A549 (cell line): ENCODE measurements around the gene RAB33B. TPM values are rescaled to one million over a fixed set of nuclear protein-coding genes. Genes with fewer than 3 reads are reported as not detected.
"Not testable (repeated sequence)": the region's sequence is repeated elsewhere in the genome, so short reads cannot be mapped to it uniquely, and the experiment has no call there.

ENCODE experiments used
- ATAC-seq, 2 experiments: fragments of 200-7000 bp in 1 of 2; fragments of >200 bp in 1 of 2; cut with Nextera tagmentation in 1 of 2; cut with Tn5 transposase in 1 of 2; 3 replicates each; pipeline versions ENCODE4 v1.8.0 to v1.9.1; 2018 to 2020; ENCODE audit warnings: mild to moderate bottlenecking in 1 of 2, moderate library complexity in 1 of 2
- CTCF ChIA-PET: fragments of 300-600 bp; sonication (Branson Sonifier 250); formaldehyde crosslinking; extraction: SDS; loops from one replicate; lab custom pipeline; 2021; ENCODE audit warnings: antibody characterized with exemption, inconsistent platforms; lab: Yijun Ruan, JAX
- POLR2A ChIA-PET: fragments of 350-600 bp; formaldehyde crosslinking; extraction: SDS; loops from one replicate; lab custom pipeline; 2021; ENCODE audit warnings: antibody characterized with exemption, inconsistent platforms; lab: Yijun Ruan, JAX
- DNase-seq, 2 experiments: peaks; one replicate each; pipeline versions ENCODE4 v3.0.0 to v3.0.0-alpha.2; 2011 to 2016; ENCODE audit warnings: low read depth in 1 of 2, low spot score in 1 of 2
- FAIRE-seq: peaks from 2 replicates; lab custom pipeline; 2011; peaks lifted over from hg19 to GRCh38; lab: Jason Lieb, UNC
- H3K27ac ChIP-seq, 2 experiments: fragments of >200 bp; sonication (Bioruptor Twin); formaldehyde crosslinking; 3 replicates each; pipeline ENCODE4 v1.5.1; 2016 to 2017
- H3K4me1 ChIP-seq: fragments of >200 bp; sonication (Bioruptor Twin); formaldehyde crosslinking; 3 replicates; pipeline ENCODE4 v1.6.1; 2016
- H3K4me2 ChIP-seq: fragments of >200 bp; sonication (Bioruptor Twin); formaldehyde crosslinking; 3 replicates; pipeline ENCODE4 v1.6.1; 2016
- H3K4me3 ChIP-seq: fragments of >200 bp; sonication (Bioruptor Twin); formaldehyde crosslinking; 3 replicates; pipeline ENCODE4 v1.5.1; 2016
- H3K9me3 ChIP-seq: fragments of >200 bp; sonication (Bioruptor Twin); formaldehyde crosslinking; 3 replicates; pipeline ENCODE4 v1.6.1; 2016
- ATOH8 ChIP-seq: fragments of 250-450 bp; sonication (Bioruptor Pico); IDR thresholded peaks from 2 replicates; pipeline ENCODE4 v1.5.0; 2020; ENCODE audit warnings: low read depth, mild to moderate bottlenecking, moderate library complexity
- CBX2 ChIP-seq: fragments of 200-600 bp; sonication (generic); IDR thresholded peaks from 2 replicates; pipeline ENCODE4 v1.6.1; 2016; ENCODE audit warnings: low read depth, mild to moderate bottlenecking, borderline replicate concordance
- CEBPB ChIP-seq, 2 experiments: fragments of >200 bp in 1 of 2; sonication (Bioruptor Twin) in 1 of 2; formaldehyde crosslinking in 1 of 2; IDR thresholded peaks; 2 replicates each; pipeline ENCODE4 v1.6.1; 2012 to 2016
- CHD4 ChIP-seq: fragments of 200-600 bp; sonication (generic); IDR thresholded peaks from 2 replicates; pipeline ENCODE4 v1.6.1; 2016; ENCODE audit warnings: antibody characterized with exemption, mild to moderate bottlenecking, borderline replicate concordance
- CTCF ChIP-seq: fragments of >200 bp; sonication (Bioruptor Twin); formaldehyde crosslinking; IDR thresholded peaks from 3 replicates; pipeline ENCODE4 v1.5.1; 2016
- E2F6 ChIP-seq: IDR thresholded peaks from 2 replicates; pipeline ENCODE4 v1.6.1; 2012; ENCODE audit warnings: low read depth, borderline replicate concordance
- HDAC2 ChIP-seq: fragments of 200-600 bp; sonication (generic); IDR thresholded peaks from 2 replicates; pipeline ENCODE4 v1.6.1; 2016
- HOXB5 ChIP-seq: fragments of 250-450 bp; sonication (Bioruptor Pico); IDR thresholded peaks from 2 replicates; pipeline ENCODE4 v1.5.0; 2020; ENCODE audit warnings: mild to moderate bottlenecking, moderate library complexity
- JUNB ChIP-seq: fragments of >200 bp; sonication (Bioruptor Twin); formaldehyde crosslinking; IDR thresholded peaks from 2 replicates; pipeline ENCODE4 v1.6.1; 2016
- KDM5A ChIP-seq: fragments of 200-600 bp; sonication (generic); IDR thresholded peaks from 2 replicates; pipeline ENCODE4 v1.6.1; 2016; ENCODE audit warnings: antibody characterized with exemption, mild to moderate bottlenecking
- MAFK ChIP-seq: fragments of 450-650 bp; IDR thresholded peaks from 2 replicates; pipeline ENCODE4 v1.6.1; 2014; ENCODE audit not compliant: partially characterized antibody
- MAX ChIP-seq: IDR thresholded peaks from 2 replicates; pipeline ENCODE4 v1.6.1; 2012
- NPAS2 ChIP-seq: fragments of 250-450 bp; sonication (Bioruptor Pico); IDR thresholded peaks from 2 replicates; pipeline ENCODE4 v1.8.0; 2022; ENCODE audit warnings: mild to moderate bottlenecking, moderate library complexity, borderline replicate concordance
- POLR2A ChIP-seq: IDR thresholded peaks from 2 replicates; pipeline ENCODE4 v1.6.1; 2012; ENCODE audit warnings: mild to moderate bottlenecking, low read length
- POLR2AphosphoS2 ChIP-seq: conservative IDR thresholded peaks from 2 replicates; pipeline ENCODE4 v1.6.1; 2012; ENCODE audit warnings: low read length, improper control_type of control experiment, inconsistent platforms
- RFX5 ChIP-seq: fragments of 450-650 bp; IDR thresholded peaks from 2 replicates; pipeline ENCODE4 v1.7.1; 2014; ENCODE audit warnings: antibody characterized with exemption, mild to moderate bottlenecking, moderate library complexity
- TFCP2L1 ChIP-seq: fragments of 250-450 bp; sonication (Bioruptor Pico); IDR thresholded peaks from 2 replicates; pipeline ENCODE4 v1.5.0; 2021; ENCODE audit warnings: mild to moderate bottlenecking
- ZNF302 ChIP-seq: fragments of 250-450 bp; sonication (Bioruptor Pico); IDR thresholded peaks from 2 replicates; pipeline ENCODE4 v1.9.0; 2021; ENCODE audit warnings: inconsistent platforms, mild to moderate bottlenecking, moderate library complexity
- WGBS: methylation state at CpG from one replicate; pipeline ENCODE4 v1.1.6; 2017; ENCODE audit errors: missing lambda C conversion rate; 5-methylcytosine and 5-hydroxymethylcytosine counted together
- polyA plus RNA-seq, 4 experiments: library from polyadenylated mRNA; depleted of rRNA in 3 of 4; stranded (reverse); fragments of >200 nt; fragmentation: RNase III in 1 of 4; extraction: RNeasy Plus Mini Kit Qiagen cat#74134 plus additional on column Dnase treatment in 1 of 4; gene quantifications; 2 replicates in 3 of 4; 3 replicates in 1 of 4; pipeline ENCODE4 v1.2.3, GENCODE V29; 2011 to 2017

RAB33B gene
- polyA plus RNA-seq, 2 of the 4 experiments (the other 2 are of a cell fraction) = 2.8 to 5.9 TPM

- ChIA-PET POLR2A (interaction anchor here (0.7 kb wide), 1 partner anchor 1600 kb away, joined by 4 read pairs; no protein-coding TSS in a partner anchor), CTCF (interaction anchor here (0.8 kb wide), 1 partner anchor 8 kb away, joined by 3 read pairs; no protein-coding TSS in a partner anchor)
- H3K27ac ChIP-seq = no peak overlapping the region
- 57% methylated on average over 4 of the region's 4 CpGs for WGBS
- FAIRE-seq (no peak), ATAC-seq (no peak), DNase-seq (no peak)
- H3K4me2 ChIP-seq = no peak overlapping the region
- no peak for TF ChIP-seq MAX
- no peak for TF ChIP-seq KDM5A
- TF ChIP-seq E2F6 = no peak
- no peaks in the 10 kb centered on the region for H3K4me1 ChIP-seq
- no peak overlapping the region for H3K4me3 ChIP-seq
- H3K9me3 ChIP-seq = no peaks in the 10 kb centered on the region
These were observed 12.0 kb downstream of the RAB33B start for GRCh38 chr4:139465922-139466321.

GRCh38 chr4:139468756-139469155 lies 14.8 kb downstream of the RAB33B start:
- DNase-seq, POLR2A ChIA-PET, CTCF ChIA-PET, H3K4me2 ChIP-seq, H3K9me3 ChIP-seq, H3K4me3 ChIP-seq, H3K27ac ChIP-seq, FAIRE-seq, H3K4me1 ChIP-seq, ATAC-seq: not testable (repeated sequence)

GRCh38 chr4:139469216-139469615 lies 15.3 kb downstream of the RAB33B start:
- ATAC-seq (no peak), FAIRE-seq (no peak), DNase-seq (no peak)
- H3K9me3 ChIP-seq = no peaks in the 10 kb centered on the region
- CTCF ChIA-PET = no interaction called here
- no peak for TF ChIP-seq RFX5
- TF ChIP-seq TFCP2L1 (CRISPR knock-in tag) = no peak
- no peak for TF ChIP-seq CHD4
- TF ChIP-seq MAFK = no peak
- TF ChIP-seq HDAC2 = no peak
- TF ChIP-seq CEBPB (IDR thresholded peaks at IDR 0.05) = no peak
- TF ChIP-seq POLR2A = no peak
- no peak overlapping the region for H3K4me3 ChIP-seq
- H3K4me2 ChIP-seq = no peak overlapping the region
- H3K4me1 ChIP-seq = no peaks in the 10 kb centered on the region
- H3K27ac ChIP-seq = no peak overlapping the region
- POLR2A ChIA-PET = no interaction called here
- WGBS = 84% methylated on average over 2 of the region's 2 CpGs

GRCh38 chr4:139469869-139470268 lies 15.9 kb downstream of the RAB33B start:
- DNase-seq (no peak), ATAC-seq (no peak), FAIRE-seq (no peak)
- Histone ChIP-seq H3K9me3 (no peaks in the 10 kb centered on the region), H3K27ac (no peak overlapping the region), H3K4me2 (no peak overlapping the region), H3K4me1 (no peaks in the 10 kb centered on the region), H3K4me3 (no peak overlapping the region)
- POLR2A ChIA-PET = no interaction called here
- TF ChIP-seq TFCP2L1 (CRISPR knock-in tag) (no peak), RFX5 (no peak), ZNF302 (CRISPR knock-in tag) (no peak), JUNB (no peak), ATOH8 (CRISPR knock-in tag) (no peak), POLR2AphosphoS2 (no peak), CBX2 (no peak), HOXB5 (no peak), NPAS2 (CRISPR knock-in tag) (no peak), CTCF (no peak)
- WGBS = no CpG with 5 or more reads among the region's 1 CpG
- CTCF ChIA-PET = no interaction called here
